PC-3 (cell line): ENCODE results near the gene BATF2. TPM values are rescaled to one million over a fixed set of nuclear protein-coding genes. Genes with fewer than 3 reads are reported as not detected.
A peak's percentile ranks its signal among the peaks of the same experiment; 100 is the strongest.
"Not testable (repeated sequence)": the region's sequence is repeated elsewhere in the genome, so short reads cannot be mapped to it uniquely, and the experiment has no call there.

Experiments used
- ATAC-seq: fragments of 200-7000 bp; cut with Tn5 transposase; 2 replicates; pipeline ENCODE4 v1.9.1; 2020; ENCODE audit warnings: mild to moderate bottlenecking, moderate library complexity
- BruUV-seq: library from RNA; stranded (reverse); fragments of 400-500 nt; replicated peaks from 2 replicates; lab custom pipeline; 2021; lab: Mats Ljungman, UMichigan
- CTCF ChIA-PET: fragments of 300-600 bp; sonication (Branson Sonifier 250); formaldehyde crosslinking; loops from one replicate; lab custom pipeline; 2022; ENCODE audit warnings: antibody characterized with exemption; lab: Charles Lee
- POLR2A ChIA-PET: fragments of 300-600 bp; sonication (Branson Sonifier 250); formaldehyde crosslinking; loops from one replicate; lab custom pipeline; 2022; ENCODE audit warnings: antibody characterized with exemption; ENCODE audit not compliant: unreplicated experiment; lab: Charles Lee
- DNase-seq: peaks from one replicate; pipeline ENCODE4 v3.0.0-alpha.2; 2015
- H2AFZ ChIP-seq: fragments of 300-600 bp; sonication (generic); 2 replicates; pipeline ENCODE4 v1.6.0; 2016; ENCODE audit warnings: antibody characterized with exemption, low read length
- H3F3A ChIP-seq: fragments of 300-600 bp; sonication (generic); one replicate; pipeline ENCODE4 v1.6.0; 2017; ENCODE audit warnings: antibody characterized with exemption, low read length, control low read depth, mild to moderate bottlenecking; ENCODE audit not compliant: unreplicated experiment
- H3K27ac ChIP-seq: fragments of 300-600 bp; sonication (generic); 2 replicates; pipeline ENCODE4 v1.5.1; 2016; ENCODE audit warnings: mild to moderate bottlenecking, low read length
- H3K27me3 ChIP-seq: fragments of 300-600 bp; sonication (generic); 2 replicates; pipeline ENCODE4 v1.6.1; 2016; ENCODE audit warnings: low read length, mixed read lengths
- H3K36me3 ChIP-seq: fragments of 300-600 bp; sonication (generic); 2 replicates; pipeline ENCODE4 v1.6.1; 2016; ENCODE audit warnings: low read depth, mixed run types, low read length, mixed read lengths
- H3K4me1 ChIP-seq: fragments of 300-600 bp; sonication (generic); 2 replicates; pipeline ENCODE4 v1.5.1; 2016; ENCODE audit warnings: low read length; ENCODE audit not compliant: insufficient read depth
- H3K4me2 ChIP-seq: fragments of 300-600 bp; sonication (generic); 2 replicates; pipeline ENCODE4 v1.6.0; 2016; ENCODE audit warnings: low read length
- H3K4me3 ChIP-seq: fragments of 300-600 bp; sonication (generic); 2 replicates; pipeline ENCODE4 v1.5.1; 2016; ENCODE audit warnings: mild to moderate bottlenecking, low read length, mixed read lengths
- H3K79me2 ChIP-seq: fragments of 300-600 bp; sonication (generic); 2 replicates; pipeline ENCODE4 v1.6.1; 2017; ENCODE audit warnings: low read length, mixed read lengths
- H3K9ac ChIP-seq: fragments of 300-600 bp; sonication (generic); 2 replicates; pipeline ENCODE4 v1.6.0; 2016; ENCODE audit warnings: mild to moderate bottlenecking, low read length
- H3K9me2 ChIP-seq: fragments of 300-600 bp; sonication (generic); replicated peaks from 2 replicates; pipeline ENCODE4 v1.6.1; 2016; ENCODE audit warnings: mixed run types, low read length, mixed read lengths
- H3K9me3 ChIP-seq: fragments of 300-600 bp; sonication (generic); 2 replicates; pipeline ENCODE4 v1.6.1; 2016; ENCODE audit warnings: low read length, mixed read lengths
- H4K20me1 ChIP-seq: fragments of 300-600 bp; sonication (generic); 2 replicates; pipeline ENCODE4 v1.6.1; 2016; ENCODE audit warnings: low read length, mixed read lengths
- CTCF ChIP-seq: fragments of 300-600 bp; sonication (generic); conservative IDR thresholded peaks from 2 replicates; pipeline ENCODE4 v1.5.1; 2017; ENCODE audit warnings: antibody characterized with exemption, low read depth, mild to moderate bottlenecking, low read length
- EZH2 ChIP-seq: fragments of 300-600 bp; sonication (generic); IDR thresholded peaks from one replicate; pipeline ENCODE4 v1.6.1; 2017; ENCODE audit warnings: antibody characterized with exemption, mild to moderate bottlenecking, low read length; ENCODE audit not compliant: unreplicated experiment
- EZH2phosphoT487 ChIP-seq: fragments of 300-600 bp; sonication (generic); IDR thresholded peaks from 2 replicates; pipeline ENCODE4 v1.6.1; 2018; ENCODE audit warnings: mild to moderate bottlenecking, antibody characterized with exemption, low read length, borderline replicate concordance
- intact Hi-C: fragments of 100-400 bp; cut with micrococcal nuclease; formaldehyde crosslinking; loops from 2 replicates; pipeline ENCODE4 v1.9.0; 2023
- total RNA-seq: library from RNA; depleted of rRNA; stranded (reverse); fragments of >200 nt; gene quantifications from 2 replicates; pipeline ENCODE4 v1.2.3, GENCODE V29; 2014

BATF2 gene
- total RNA-seq, 1 experiment from 2014 or later, result not detected

- Histone ChIP-seq H3F3A (no peaks in the 10 kb centered on the region), H3K4me3 (peak within 1 kb of the TSS; percentile 67), H4K20me1 (no peaks in the 10 kb centered on the region), H3K9me3 (no peaks in the 10 kb centered on the region), H3K27me3 (no peaks in the 10 kb centered on the region), H3K27ac (peak within 1 kb of the TSS; percentile 66), H3K9ac (peak within 1 kb of the TSS; percentile 52), H3K9me2 (no peaks in the 10 kb centered on the region), H3K4me2 (peak within 1 kb of the TSS; percentile 89), H3K36me3 (no peaks in the 10 kb centered on the region; the same call in 1 of the 2 replicates), H2AFZ (peak within 1 kb of the TSS; percentile 74), H3K79me2 (no peaks in the 10 kb centered on the region), H3K4me1 (peaks cover 10% of the 10 kb centered on the region)
- intact Hi-C loops, result loop anchor here (1.0 kb wide), 4 partner anchors 13 to 110 kb away; partner anchors contain the start of genes ATG2A and PPP2R5B
- TSS peak; percentile 78 for BruUV-seq
- peak; percentile 95 for ATAC-seq
- POLR2A ChIA-PET, result no interaction called here
- TF ChIP-seq EZH2 (no peak), CTCF (peak; percentile 56), EZH2phosphoT487 (no peak)
- DNase-seq, result peak; percentile 99
- CTCF ChIA-PET, result no interaction called here
Observed at GRCh38 chr11:65027213-65028067, 30.7 kb upstream of the BATF2 start, which contains the start of gene SNX15. SNX15 (plus strand) TSS chr11:65027439; CDS start chr11:65027538, 99 bp downstream.

- H3K9ac ChIP-seq, result peak overlapping the region; percentile 52; the same call in 1 of the 2 replicates
- peak overlapping the region; percentile 74 for H2AFZ ChIP-seq
- peak; percentile 21 for ATAC-seq
- DNase-seq, result no peak
- H3K4me1 ChIP-seq, result peaks cover 10% of the 10 kb centered on the region
- intact Hi-C loops, result loop anchor here (1.0 kb wide), 4 partner anchors 13 to 110 kb away; partner anchors contain the start of genes ATG2A and PPP2R5B
- ChIA-PET CTCF (no interaction called here), POLR2A (interaction anchor here (0.6 kb wide), 1 partner anchor 103 kb away, joined by 4 read pairs; no protein-coding TSS in a partner anchor)
- no peaks in the 10 kb centered on the region for H3K36me3 ChIP-seq
- TSS peak; percentile 62 for BruUV-seq
- no peaks in the 10 kb centered on the region for H4K20me1 ChIP-seq
- H3K79me2 ChIP-seq, result no peaks in the 10 kb centered on the region
- peak overlapping the region; percentile 89 for H3K4me2 ChIP-seq
- no peaks in the 10 kb centered on the region for H3F3A ChIP-seq
- TF ChIP-seq EZH2, result no peak
- TF ChIP-seq CTCF, result no peak
- TF ChIP-seq EZH2phosphoT487, result no peak
- H3K9me2 ChIP-seq, result no peaks in the 10 kb centered on the region
- no peaks in the 10 kb centered on the region for H3K27me3 ChIP-seq
- no peaks in the 10 kb centered on the region for H3K9me3 ChIP-seq
- 0 out of 2 replicates have a peak overlapping the region, but pooled peaks have one; percentile 66 for H3K27ac ChIP-seq
- peak overlapping the region; percentile 67 for H3K4me3 ChIP-seq
Observed at GRCh38 chr11:65026810-65027209, 30.0 kb upstream of the BATF2 start.

GRCh38 chr11:65023502-65023901 lies 26.7 kb upstream of the BATF2 start:
- H3K4me1 ChIP-seq, H3F3A ChIP-seq, POLR2A ChIA-PET, DNase-seq, H2AFZ ChIP-seq, CTCF ChIA-PET, H3K4me3 ChIP-seq, H3K27me3 ChIP-seq, intact Hi-C loops, H3K9ac ChIP-seq, H3K36me3 ChIP-seq, H3K9me2 ChIP-seq, H3K79me2 ChIP-seq, H3K4me2 ChIP-seq, ATAC-seq, H4K20me1 ChIP-seq, BruUV-seq, H3K27ac ChIP-seq, H3K9me3 ChIP-seq: not testable (repeated sequence)
